ENCODE results near the gene MRPS7. TPM values are rescaled to one million over a fixed set of nuclear protein-coding genes. Genes with fewer than 3 reads are reported as not detected.

MRPS7 gene
- total and polyA plus RNA-seq, 9 of the 15 experiments (the other 6 are each of a cell fraction or from before 2014, with no cell fraction given): 107 to 244 (median 132) TPM

DNA sequence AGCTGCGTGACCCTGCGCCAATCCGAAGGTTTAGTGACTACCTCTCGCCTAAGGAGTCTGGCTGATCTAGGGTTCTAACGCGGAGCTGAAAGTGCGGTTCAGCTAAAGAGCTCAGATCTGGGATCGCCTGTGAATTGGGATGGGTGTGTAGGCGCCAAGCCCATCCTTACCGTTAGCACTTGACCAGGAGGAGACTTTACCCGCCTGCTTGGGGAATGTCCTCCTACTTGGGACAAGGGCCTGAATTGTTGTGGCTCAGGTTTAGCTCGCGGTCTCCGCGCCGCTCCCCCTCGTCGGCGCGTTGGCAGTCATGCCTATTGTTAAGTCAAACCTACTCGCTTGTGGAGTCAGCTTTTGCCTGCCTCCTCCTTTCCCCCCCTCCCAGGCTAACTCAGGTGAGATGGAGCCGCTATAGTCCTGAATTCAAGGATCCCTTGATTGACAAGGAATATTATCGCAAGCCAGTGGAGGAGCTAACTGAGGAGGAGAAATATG, 480 bp downstream of the MRPS7 start (continued):
- 0 out of 2 replicates have a peak, but pooled peaks have one; percentile 54 for TF ChIP-seq CBFB (CRISPR knock-in tag; IDR thresholded peaks at IDR 0.05)
- TF ChIP-seq, protein P1, sequence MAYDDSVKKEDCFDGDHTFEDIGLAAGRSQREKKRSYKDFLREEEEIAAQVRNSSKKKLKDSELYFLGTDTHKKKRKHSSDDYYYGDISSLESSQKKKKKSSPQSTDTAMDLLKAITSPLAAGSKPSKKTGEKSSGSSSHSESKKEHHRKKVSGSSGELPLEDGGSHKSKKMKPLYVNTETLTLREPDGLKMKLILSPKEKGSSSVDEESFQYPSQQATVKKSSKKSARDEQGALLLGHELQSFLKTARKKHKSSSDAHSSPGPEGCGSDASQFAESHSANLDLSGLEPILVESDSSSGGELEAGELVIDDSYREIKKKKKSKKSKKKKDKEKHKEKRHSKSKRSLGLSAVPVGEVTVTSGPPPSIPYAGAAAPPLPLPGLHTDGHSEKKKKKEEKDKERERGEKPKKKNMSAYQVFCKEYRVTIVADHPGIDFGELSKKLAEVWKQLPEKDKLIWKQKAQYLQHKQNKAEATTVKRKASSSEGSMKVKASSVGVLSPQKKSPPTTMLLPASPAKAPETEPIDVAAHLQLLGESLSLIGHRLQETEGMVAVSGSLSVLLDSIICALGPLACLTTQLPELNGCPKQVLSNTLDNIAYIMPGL (CRISPR knock-in tag; IDR thresholded peaks at IDR 0.05): peak; percentile 65; the same call in 1 of the 2 replicates
- TF ChIP-seq BCOR (IDR thresholded peaks at IDR 0.05): no peak
- TF ChIP-seq, protein P2, sequence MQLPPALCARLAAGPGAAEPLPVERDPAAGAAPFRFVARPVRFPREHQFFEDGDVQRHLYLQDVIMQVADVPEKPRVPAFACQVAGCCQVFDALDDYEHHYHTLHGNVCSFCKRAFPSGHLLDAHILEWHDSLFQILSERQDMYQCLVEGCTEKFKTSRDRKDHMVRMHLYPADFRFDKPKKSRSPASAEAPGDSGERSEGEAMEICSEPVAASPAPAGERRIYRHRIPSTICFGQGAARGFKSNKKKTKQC (CRISPR knock-in tag; IDR thresholded peaks at IDR 0.05): no peak

DNA sequence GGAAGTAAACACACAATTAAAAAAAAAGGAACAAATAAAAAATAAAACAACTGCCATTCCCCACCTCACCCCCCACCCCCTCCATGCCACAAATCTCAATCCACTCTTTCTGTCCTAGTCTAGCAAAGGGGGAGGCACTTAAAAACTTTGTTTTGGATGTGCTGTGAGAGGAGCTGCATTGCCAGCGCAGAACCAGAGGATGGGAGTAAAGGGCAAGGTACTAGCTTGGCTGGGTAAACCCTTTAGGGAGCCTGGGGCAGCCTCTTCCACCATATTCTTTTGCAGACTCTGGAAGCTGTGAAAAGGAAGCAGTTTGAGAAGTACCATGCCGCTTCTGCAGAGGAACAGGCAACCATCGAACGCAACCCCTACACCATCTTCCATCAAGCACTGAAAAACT, 1.4 kb downstream of the MRPS7 start:
- no peaks in the 10 kb centered on the region for H3K9me3 ChIP-seq (replicated peaks; ENCODE audit: control insufficient read depth, insufficient read depth, low read depth, low read length)
- H3K27ac ChIP-seq (ENCODE audit: extremely low read depth, low read depth, low read length): no peak overlapping the region; the same call in 2 of the 3 replicates
- 98% methylated on average over 4 of the region's 4 CpGs for WGBS (ENCODE audit: insufficient coverage, low coverage, missing lambda C conversion rate)
- no peak overlapping the region for H2AFZ ChIP-seq (ENCODE audit: low read depth, low read length)
- intact Hi-C loops (cut with micrococcal nuclease) (no loop called here), in situ Hi-C loops (cut with MboI) (loop anchor here (10.0 kb wide), 1 partner anchor 152 kb away; no protein-coding TSS in a partner anchor)
- H3K79me2 ChIP-seq (ENCODE audit: control insufficient read depth, insufficient read depth, low read length): peaks cover 56% of the 10 kb centered on the region
- H3K27me3 ChIP-seq (ENCODE audit: control insufficient read depth in 2 of 2, insufficient read depth in 2 of 2, low read length in 2 of 2): no peaks in the 10 kb centered on the region
- H3K36me3 ChIP-seq (ENCODE audit: control insufficient read depth, insufficient read depth, low read length): peaks cover 58% of the 10 kb centered on the region; the same call in 2 of the 3 replicates
- peak overlapping the region in 1 of 2 experiments; percentile 94; a peak in 1 of 4 replicates for H3K9ac ChIP-seq (ENCODE audit: insufficient read depth in 1 of 2, low read depth in 2 of 2, low read length in 2 of 2)
- ChIA-PET CTCF (ENCODE audit: low intra/inter-chr PET ratio) (no interaction called here), POLR2A (interaction anchor here (0.5 to 6.3 kb wide), 13 partner anchors 8 to 163 kb away, joined by 3 to 85 read pairs (median 5); partner anchors contain the start of genes JPT1, MIF4GD and SLC25A19)
- H3K4me2 ChIP-seq (ENCODE audit: insufficient read depth, low read length): peak overlapping the region; percentile 100; the same call in 1 of the 2 replicates
- no peak for FAIRE-seq
- no TSS peak for BruUV-seq (replicated peaks)
- peak overlapping the region; percentile 91 for H3K4me3 ChIP-seq
- H3K9me1 ChIP-seq (ENCODE audit: control insufficient read depth, insufficient read depth, low read length): no peaks in the 10 kb centered on the region
- H4K20me1 ChIP-seq (replicated peaks; ENCODE audit: control insufficient read depth, insufficient read depth, low read length): no peaks in the 10 kb centered on the region
- TF ChIP-seq ZNF75A (CRISPR knock-in tag; IDR thresholded peaks at IDR 0.05) (no peak), PTRF (tag; IDR thresholded peaks at IDR 0.05) (no peak), ZNF764 (CRISPR knock-in tag; IDR thresholded peaks at IDR 0.05; ENCODE audit: low read depth) (no peak), MTF1 (CRISPR knock-in tag; IDR thresholded peaks at IDR 0.05; ENCODE audit: borderline replicate concordance) (no peak), ZNF253 (CRISPR knock-in tag; conservative IDR thresholded peaks at IDR 0.05) (no peak)
- TF ChIP-seq, protein P3, sequence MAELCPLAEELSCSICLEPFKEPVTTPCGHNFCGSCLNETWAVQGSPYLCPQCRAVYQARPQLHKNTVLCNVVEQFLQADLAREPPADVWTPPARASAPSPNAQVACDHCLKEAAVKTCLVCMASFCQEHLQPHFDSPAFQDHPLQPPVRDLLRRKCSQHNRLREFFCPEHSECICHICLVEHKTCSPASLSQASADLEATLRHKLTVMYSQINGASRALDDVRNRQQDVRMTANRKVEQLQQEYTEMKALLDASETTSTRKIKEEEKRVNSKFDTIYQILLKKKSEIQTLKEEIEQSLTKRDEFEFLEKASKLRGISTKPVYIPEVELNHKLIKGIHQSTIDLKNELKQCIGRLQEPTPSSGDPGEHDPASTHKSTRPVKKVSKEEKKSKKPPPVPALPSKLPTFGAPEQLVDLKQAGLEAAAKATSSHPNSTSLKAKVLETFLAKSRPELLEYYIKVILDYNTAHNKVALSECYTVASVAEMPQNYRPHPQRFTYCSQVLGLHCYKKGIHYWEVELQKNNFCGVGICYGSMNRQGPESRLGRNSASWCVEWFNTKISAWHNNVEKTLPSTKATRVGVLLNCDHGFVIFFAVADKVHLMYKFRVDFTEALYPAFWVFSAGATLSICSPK (IDR thresholded peaks at IDR 0.05; ENCODE audit: borderline replicate concordance): no peak
- TF ChIP-seq, protein P4, sequence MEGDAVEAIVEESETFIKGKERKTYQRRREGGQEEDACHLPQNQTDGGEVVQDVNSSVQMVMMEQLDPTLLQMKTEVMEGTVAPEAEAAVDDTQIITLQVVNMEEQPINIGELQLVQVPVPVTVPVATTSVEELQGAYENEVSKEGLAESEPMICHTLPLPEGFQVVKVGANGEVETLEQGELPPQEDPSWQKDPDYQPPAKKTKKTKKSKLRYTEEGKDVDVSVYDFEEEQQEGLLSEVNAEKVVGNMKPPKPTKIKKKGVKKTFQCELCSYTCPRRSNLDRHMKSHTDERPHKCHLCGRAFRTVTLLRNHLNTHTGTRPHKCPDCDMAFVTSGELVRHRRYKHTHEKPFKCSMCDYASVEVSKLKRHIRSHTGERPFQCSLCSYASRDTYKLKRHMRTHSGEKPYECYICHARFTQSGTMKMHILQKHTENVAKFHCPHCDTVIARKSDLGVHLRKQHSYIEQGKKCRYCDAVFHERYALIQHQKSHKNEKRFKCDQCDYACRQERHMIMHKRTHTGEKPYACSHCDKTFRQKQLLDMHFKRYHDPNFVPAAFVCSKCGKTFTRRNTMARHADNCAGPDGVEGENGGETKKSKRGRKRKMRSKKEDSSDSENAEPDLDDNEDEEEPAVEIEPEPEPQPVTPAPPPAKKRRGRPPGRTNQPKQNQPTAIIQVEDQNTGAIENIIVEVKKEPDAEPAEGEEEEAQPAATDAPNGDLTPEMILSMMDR (IDR thresholded peaks at IDR 0.05 in 2 of 3, conservative IDR thresholded peaks at IDR 0.05 in 1 of 3; ENCODE audit: insufficient read depth in 2 of 3, low read depth in 1 of 3, low read length in 3 of 3): 0 out of 6 replicates have a peak, but pooled peaks of 1 of the 3 experiments have one; percentile 14
- H3K4me1 ChIP-seq (replicated peaks in 1 of 2; ENCODE audit: control insufficient read depth in 2 of 2, insufficient read depth in 2 of 2, low read length in 2 of 2): peaks cover 31 to 38% of the 10 kb centered on the region in 2 experiments; a peak in 4 of 5 replicates
- no peak for DNase-seq (ENCODE audit: extremely low read depth in 1 of 4, low spot score in 3 of 4)
- no peak for ATAC-seq

Data from K562 (cell line).